H1 (cell line): ENCODE data around the gene MLPH. TPM values are rescaled to one million over a fixed set of nuclear protein-coding genes. Genes with fewer than 3 reads are reported as not detected.

Experiments used
- CTCF ChIA-PET: fragments of 300-600 bp; sonication (Branson Sonifier 250); formaldehyde crosslinking; loops from one replicate; lab custom pipeline; 2021; ENCODE audit not compliant: partially characterized antibody; lab: Charles Lee
- POLR2A ChIA-PET: fragments of 300-600 bp; sonication (Branson Sonifier 250); formaldehyde crosslinking; loops from one replicate; lab custom pipeline; 2021; ENCODE audit warnings: inconsistent platforms; ENCODE audit not compliant: partially characterized antibody; lab: Charles Lee
- DNase-seq, 2 experiments: peaks; one replicate each; pipeline versions ENCODE4 v3.0.0 to v3.0.0-alpha.2; 2010 to 2022; ENCODE audit warnings: low spot score in 2 of 2, low read depth in 1 of 2, mixed read lengths in 1 of 2
- FAIRE-seq: peaks from 2 replicates; lab custom pipeline; 2011; peaks lifted over from hg19 to GRCh38; lab: Jason Lieb, UNC
- H2AFZ ChIP-seq: 2 replicates; pipeline ENCODE4 v1.8.1; 2012; ENCODE audit warnings: low read length, inconsistent platforms
- H2AK5ac ChIP-seq: 2 replicates; pipeline ENCODE4 v1.6.1; 2013; ENCODE audit warnings: low read depth, low read length
- H2BK120ac ChIP-seq: replicated peaks from 2 replicates; pipeline ENCODE3; 2013; ENCODE audit warnings: low read depth, low read length, inconsistent platforms
- H2BK12ac ChIP-seq: 2 replicates; pipeline ENCODE4 v1.6.1; 2013; ENCODE audit warnings: low read depth, low read length
- H2BK15ac ChIP-seq: 2 replicates; pipeline ENCODE4 v1.6.1; 2013; ENCODE audit warnings: low read length
- H2BK20ac ChIP-seq: 2 replicates; pipeline ENCODE4 v1.6.1; 2013; ENCODE audit warnings: low read length
- H2BK5ac ChIP-seq: 2 replicates; pipeline ENCODE4 v1.6.1; 2013; ENCODE audit warnings: low read depth, low read length
- H3K14ac ChIP-seq: 2 replicates; pipeline ENCODE4 v1.6.1; 2013; ENCODE audit warnings: inconsistent platforms; ENCODE audit not compliant: insufficient read length
- H3K18ac ChIP-seq: 2 replicates; pipeline ENCODE4 v1.6.1; 2013; ENCODE audit warnings: low read length; ENCODE audit errors: extremely low read depth
- H3K23ac ChIP-seq: 2 replicates; pipeline ENCODE4 v1.6.1; 2013; ENCODE audit warnings: inconsistent platforms; ENCODE audit not compliant: insufficient read length
- H3K23me2 ChIP-seq: 2 replicates; pipeline ENCODE4 v1.6.1; 2013; ENCODE audit warnings: low read depth, low read length
- H3K27ac ChIP-seq: 2 replicates; pipeline ENCODE4 v1.6.1; 2011; ENCODE audit warnings: low read depth, low read length, inconsistent platforms
- H3K27me3 ChIP-seq, 4 experiments: replicated peaks in 1 of 4; 1 replicate in 1 of 4; 2 replicates in 3 of 4; pipeline versions ENCODE4 v1.6.1 to v1.8.1; 2011 to 2013; ENCODE audit warnings: low read length in 3 of 4, mild to moderate bottlenecking in 3 of 4, inconsistent platforms in 2 of 4, mixed read lengths in 2 of 4, moderate library complexity in 1 of 4; ENCODE audit not compliant: control insufficient read depth in 3 of 4, insufficient read depth in 3 of 4; ENCODE audit errors: extremely low read depth in 1 of 4
- H3K36me3 ChIP-seq, 4 experiments: 2 replicates each; pipeline versions ENCODE4 v1.6.1 to v1.8.1; 2011 to 2013; ENCODE audit warnings: mild to moderate bottlenecking in 4 of 4, low read length in 3 of 4, moderate library complexity in 2 of 4, control low read depth in 1 of 4, inconsistent platforms in 1 of 4; ENCODE audit not compliant: insufficient read depth in 4 of 4, control insufficient read depth in 2 of 4
- H3K4ac ChIP-seq: replicated peaks from 2 replicates; pipeline ENCODE3; 2013; ENCODE audit warnings: low read length, low read depth, mixed read lengths, inconsistent platforms; ENCODE audit not compliant: insufficient read length
- H3K4me1 ChIP-seq, 4 experiments: replicated peaks in 1 of 4; 1 replicate in 1 of 4; 2 replicates in 3 of 4; pipeline versions ENCODE4 v1.6.1 to v1.8.1; 2011 to 2013; ENCODE audit warnings: low read length in 3 of 4, inconsistent platforms in 2 of 4, mixed read lengths in 1 of 4; ENCODE audit not compliant: insufficient read depth in 4 of 4, control insufficient read depth in 3 of 4
- H3K4me2 ChIP-seq, 2 experiments: 2 replicates each; pipeline versions ENCODE4 v1.6.1 to v1.8.1; 2011 to 2013; ENCODE audit warnings: low read depth in 2 of 2, low read length in 2 of 2, control low read depth in 1 of 2, inconsistent platforms in 1 of 2, mild to moderate bottlenecking in 1 of 2; ENCODE audit not compliant: insufficient read depth in 1 of 2
- H3K4me3 ChIP-seq, 4 experiments: fragments of 200-600, 300-600 bp in 1 of 4; sonication (generic), shearing (Covaris generic), sonication (Bioruptor Twin) in 1 of 4; 2 replicates each; pipeline versions ENCODE4 v1.5.1 to v1.8.1; 2011 to 2016; ENCODE audit warnings: low read length in 4 of 4, low read depth in 3 of 4, control low read depth in 2 of 4, inconsistent platforms in 2 of 4, mild to moderate bottlenecking in 2 of 4, mixed read lengths in 1 of 4, moderate library complexity in 1 of 4; ENCODE audit not compliant: insufficient read depth in 2 of 4; ENCODE audit errors: extremely low read depth in 1 of 4
- H3K56ac ChIP-seq: replicated peaks from 2 replicates; pipeline ENCODE3; 2013; ENCODE audit warnings: low read depth, mild to moderate bottlenecking, mixed read lengths, low read length, inconsistent platforms; ENCODE audit not compliant: insufficient read length
- H3K79me1 ChIP-seq: 2 replicates; pipeline ENCODE4 v1.6.1; 2013; ENCODE audit warnings: low read depth, low read length, control low read depth
- H3K79me2 ChIP-seq, 2 experiments: 2 replicates each; pipeline versions ENCODE4 v1.6.1 to v1.8.1; 2012 to 2013; ENCODE audit warnings: low read length in 2 of 2, mild to moderate bottlenecking in 2 of 2, inconsistent platforms in 1 of 2; ENCODE audit not compliant: insufficient read depth in 2 of 2, control insufficient read depth in 1 of 2
- H3K9ac ChIP-seq, 4 experiments: replicated peaks in 1 of 4; 1 replicate in 1 of 4; 2 replicates in 3 of 4; pipeline versions ENCODE4 v1.6.1 to v1.8.1; 2011 to 2013; ENCODE audit warnings: low read depth in 3 of 4, low read length in 3 of 4, control low read depth in 2 of 4, mild to moderate bottlenecking in 2 of 4, moderate library complexity in 2 of 4, inconsistent platforms in 1 of 4; ENCODE audit errors: extremely low read depth in 1 of 4
- H3K9me3 ChIP-seq, 2 experiments: 2 replicates each; pipeline versions ENCODE4 v1.6.1 to v1.8.1; 2012 to 2013; ENCODE audit warnings: mild to moderate bottlenecking in 2 of 2, moderate library complexity in 2 of 2, control low read depth in 1 of 2, inconsistent platforms in 1 of 2, low read depth in 1 of 2, low read length in 1 of 2, mixed read lengths in 1 of 2; ENCODE audit not compliant: insufficient read depth in 2 of 2
- H4K20me1 ChIP-seq, 2 experiments: replicated peaks in 1 of 2; 2 replicates each; pipeline versions ENCODE3 to v1.8.1; 2011 to 2013; ENCODE audit warnings: inconsistent platforms in 2 of 2, low read length in 2 of 2, mild to moderate bottlenecking in 1 of 2; ENCODE audit not compliant: insufficient read depth in 2 of 2, control insufficient read depth in 1 of 2
- H4K5ac ChIP-seq: 2 replicates; pipeline ENCODE4 v1.6.1; 2013; ENCODE audit warnings: low read length, low read depth, mixed read lengths, inconsistent platforms; ENCODE audit not compliant: insufficient read length
- H4K8ac ChIP-seq: 2 replicates; pipeline ENCODE4 v1.8.0; 2013; ENCODE audit warnings: mild to moderate bottlenecking, moderate library complexity, low read length, inconsistent platforms; ENCODE audit not compliant: insufficient read depth; ENCODE audit errors: extremely low read depth
- H4K91ac ChIP-seq: replicated peaks from 2 replicates; pipeline ENCODE3; 2013; ENCODE audit warnings: low read length, mixed read lengths, inconsistent platforms; ENCODE audit not compliant: insufficient read length
- CTBP2 ChIP-seq: IDR thresholded peaks from 2 replicates; pipeline ENCODE4 v1.7.0; 2011; ENCODE audit warnings: borderline replicate concordance, mild to moderate bottlenecking, moderate library complexity, mixed read lengths, low read length; ENCODE audit not compliant: insufficient read depth, insufficient read length
- HDAC2 ChIP-seq, 2 experiments: fragments of 300-600 bp in 1 of 2; sonication (generic) in 1 of 2; IDR thresholded peaks; 2 replicates each; pipeline ENCODE4 v1.6.1; 2011 to 2012; ENCODE audit warnings: low read depth in 2 of 2, low read length in 2 of 2, mild to moderate bottlenecking in 2 of 2, moderate library complexity in 2 of 2, borderline replicate concordance in 1 of 2, inconsistent platforms in 1 of 2
- PHF8 ChIP-seq: fragments of 200-600 bp; sonication (generic); conservative IDR thresholded peaks from 2 replicates; pipeline ENCODE4 v1.7.1; 2012; ENCODE audit warnings: low read depth, mild to moderate bottlenecking, inconsistent platforms, low read length, moderate library complexity
- POLR2AphosphoS5 ChIP-seq: IDR thresholded peaks from 2 replicates; pipeline ENCODE4 v1.6.1; 2011; ENCODE audit warnings: low read depth, low read length
- POU5F1 ChIP-seq: IDR thresholded peaks from 2 replicates; pipeline ENCODE4 v1.6.1; 2011; ENCODE audit warnings: low read depth, mild to moderate bottlenecking, low read length, moderate library complexity
- SP1 ChIP-seq: IDR thresholded peaks from 2 replicates; pipeline ENCODE4 v1.6.1; 2011; ENCODE audit warnings: low read depth, low read length
- SP4 ChIP-seq: IDR thresholded peaks from 2 replicates; pipeline ENCODE4 v1.6.1; 2012; ENCODE audit warnings: low read length, inconsistent platforms
- WGBS, 2 experiments: shearing (Covaris generic) in 1 of 2; methylation state at CpG; one replicate each; pipeline versions ENCODE4 v1.1.6 to v1.1.7; 2013 to 2015; ENCODE audit warnings: low lambda C conversion rate in 2 of 2, mixed read lengths in 2 of 2, inconsistent platforms in 1 of 2, low coverage in 1 of 2, missing lambda C conversion rate in 1 of 2; ENCODE audit not compliant: insufficient replicate concordance in 2 of 2, insufficient coverage in 1 of 2, insufficient read length in 1 of 2; ENCODE audit errors: extremely low coverage in 1 of 2, missing lambda C conversion rate in 1 of 2; 5-methylcytosine and 5-hydroxymethylcytosine counted together
- polyA plus RNA-seq, 7 experiments: library from polyadenylated mRNA; depleted of rRNA in 3 of 7; stranded (reverse) in 5 of 7; unstranded in 2 of 7; fragments of >200 nt in 5 of 7; fragments of 200-250 nt in 2 of 7; gene quantifications; 1 replicate in 5 of 7; 2 replicates in 1 of 7; 4 replicates in 1 of 7; pipeline versions ENCODE4 v1.2.1 to v1.2.3, GENCODE V29; 2011 to 2013; ENCODE audit warnings: missing spikeins in 2 of 7, mixed read lengths in 2 of 7
- total RNA-seq: library from RNA; stranded (reverse); fragmentation: NEBNext Ultra II Directional; extraction: Animal tissue kit (Norgen Biotek cat#: 25700); gene quantifications from 2 replicates; pipeline ENCODE4 v1.2.1, GENCODE V29; 2021

MLPH gene
- total and polyA plus RNA-seq, 2 of the 8 experiments (the other 6 are each of a cell fraction or from before 2014, with no cell fraction given): 12.7 to 17.0 TPM

- Histone ChIP-seq H2BK12ac (no peak overlapping the region), H2AFZ (no peak overlapping the region), H2BK5ac (no peak overlapping the region), H3K27ac (no peak overlapping the region), H3K23me2 (peaks cover 6% of the 10 kb centered on the region; the same call in 1 of the 2 replicates), H3K56ac (no peak overlapping the region), H4K5ac (no peak overlapping the region), H4K20me1 (no peaks in the 10 kb centered on the region), H3K79me1 (no peaks in the 10 kb centered on the region), H3K4me3 (no peak overlapping the region), H3K4me1 (peaks cover 0 to 6% (median 4%) of the 10 kb centered on the region in 4 experiments; a peak in 4 of 7 replicates), H3K4ac (no peak overlapping the region), H3K14ac (no peak overlapping the region), H2BK120ac (no peak overlapping the region), H4K8ac (no peak overlapping the region), H3K36me3 (no peaks in the 10 kb centered on the region), H3K23ac (no peak overlapping the region), H3K18ac (no peak overlapping the region), H2BK20ac (no peak overlapping the region), H4K91ac (no peak overlapping the region), H3K79me2 (no peaks in the 10 kb centered on the region), H2AK5ac (no peak overlapping the region), H3K9me3 (no peaks in the 10 kb centered on the region; a peak in 1 of 4 replicates), H3K27me3 (peaks cover 0 to 2% (median 0%) of the 10 kb centered on the region in 4 experiments; a peak in 1 of 7 replicates), H3K9ac (no peak overlapping the region), H2BK15ac (no peak overlapping the region), H3K4me2 (no peak overlapping the region)
- CTCF ChIA-PET: interaction anchor here (0.9 to 6.3 kb wide), 3 partner anchors 12 to 379 kb away, joined by 3 to 36 read pairs (median 3); no protein-coding TSS in a partner anchor
- FAIRE-seq (no peak), DNase-seq (no peak)
- POLR2A ChIA-PET: no interaction called here
- 84% methylated on average over 3 of the region's 3 CpGs; no CpG with 5 or more reads in 1 of the 2 experiments for WGBS, 2 experiments
- no peak for TF ChIP-seq PHF8
- no peak for TF ChIP-seq SP4
- no peak for TF ChIP-seq SP1
- no peak for TF ChIP-seq CTBP2
- TF ChIP-seq POU5F1: no peak
- TF ChIP-seq HDAC2 (IDR thresholded peaks at IDR 0.05; ENCODE audit: borderline replicate concordance in 1 of 2, low read depth in 2 of 2, low read length in 2 of 2): no peak
- TF ChIP-seq POLR2AphosphoS5: no peak
Observed at GRCh38 chr2:237453671-237454070, 33.4 kb upstream of the MLPH start.
